ENCODE results near the gene FALEC.

- TF ChIP-seq CTCF (IDR thresholded peaks at IDR 0.05), result no peak
- no peak for TF ChIP-seq POLR2A (IDR thresholded peaks at IDR 0.05)
- TF ChIP-seq EP300 (IDR thresholded peaks at IDR 0.05), result no peak
Measured at GRCh38 chr1:150505431-150505830, 10.1 kb upstream of the FALEC start.
